Left renal cortex interstitium (tissue), 4 donors: ENCODE measurements around the gene NDOR1. TPM values are rescaled to one million over a fixed set of nuclear protein-coding genes. Genes with fewer than 3 reads are reported as not detected.

Experiments
- DNase-seq, 4 donors: peaks; one replicate each; pipeline ENCODE4 v3.0.0-alpha.2; 2013; ENCODE audit warnings: low read depth in 4 of 4, low spot score in 2 of 4, missing footprints in 1 of 4
- polyA plus RNA-seq, 4 donors: library from polyadenylated mRNA; unstranded; fragments of 120-200 nt; gene quantifications; one replicate each; pipeline ENCODE4 v1.2.1, GENCODE V29; 2013; ENCODE audit not compliant: insufficient read length in 4 of 4

Gene NDOR1
- polyA plus RNA-seq, 4 donors = 7.0 to 20.2 (median 14.5) TPM

DNA sequence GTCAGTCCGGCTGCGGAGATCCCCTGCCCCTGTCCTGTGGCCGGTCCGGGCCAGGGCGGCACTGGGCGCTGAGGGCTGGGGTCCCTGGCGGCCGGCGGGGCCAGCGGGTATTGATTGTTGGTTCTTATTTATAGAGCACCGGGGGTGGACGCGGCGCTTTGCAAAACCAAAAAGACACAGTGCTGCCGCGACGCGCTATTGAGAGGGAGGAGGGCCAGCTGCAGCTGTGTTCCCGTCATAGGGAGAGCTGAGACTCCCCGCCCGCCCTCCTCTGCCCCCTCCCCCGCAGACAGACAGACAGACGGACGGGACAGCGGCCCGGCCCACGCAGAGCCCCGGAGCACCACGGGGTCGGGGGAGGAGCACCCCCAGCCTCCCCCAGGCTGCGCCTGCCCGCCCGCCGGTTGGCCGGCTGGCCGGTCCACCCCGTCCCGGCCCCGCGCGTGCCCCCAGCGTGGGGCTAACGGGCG is 38.2 kb upstream of the NDOR1 start:
- no peak for DNase-seq

DNA sequence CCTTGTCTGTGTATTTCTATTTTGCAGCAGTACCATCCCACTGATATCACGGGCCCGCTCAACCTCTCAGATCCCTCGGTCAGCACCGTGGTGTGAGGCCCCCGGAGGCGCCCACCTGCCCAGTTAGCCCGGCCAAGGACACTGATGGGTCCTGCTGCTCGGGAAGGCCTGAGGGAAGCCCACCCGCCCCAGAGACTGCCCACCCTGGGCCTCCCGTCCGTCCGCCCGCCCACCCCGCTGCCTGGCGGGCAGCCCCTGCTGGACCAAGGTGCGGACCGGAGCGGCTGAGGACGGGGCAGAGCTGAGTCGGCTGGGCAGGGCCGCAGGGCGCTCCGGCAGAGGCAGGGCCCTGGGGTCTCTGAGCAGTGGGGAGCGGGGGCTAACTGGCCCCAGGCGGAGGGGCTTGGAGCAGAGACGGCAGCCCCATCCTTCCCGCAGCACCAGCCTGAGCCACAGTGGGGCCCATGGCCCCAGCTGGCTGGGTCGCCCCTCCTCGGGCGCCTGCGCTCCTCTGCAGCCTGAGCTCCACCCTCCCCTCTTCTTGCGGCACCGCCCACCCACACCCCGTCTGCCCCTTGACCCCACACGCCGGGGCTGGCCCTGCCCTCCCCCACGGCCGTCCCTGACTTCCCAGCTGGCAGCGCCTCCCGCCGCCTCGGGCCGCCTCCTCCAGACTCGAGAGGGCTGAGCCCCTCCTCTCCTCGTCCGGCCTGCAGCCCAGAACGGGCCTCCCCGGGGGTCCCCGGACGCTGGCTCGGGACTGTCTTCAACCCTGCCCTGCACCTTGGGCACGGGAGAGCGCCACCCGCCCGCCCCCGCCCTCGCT is 37.5 kb upstream of the NDOR1 start:
- no peak for DNase-seq

DNA sequence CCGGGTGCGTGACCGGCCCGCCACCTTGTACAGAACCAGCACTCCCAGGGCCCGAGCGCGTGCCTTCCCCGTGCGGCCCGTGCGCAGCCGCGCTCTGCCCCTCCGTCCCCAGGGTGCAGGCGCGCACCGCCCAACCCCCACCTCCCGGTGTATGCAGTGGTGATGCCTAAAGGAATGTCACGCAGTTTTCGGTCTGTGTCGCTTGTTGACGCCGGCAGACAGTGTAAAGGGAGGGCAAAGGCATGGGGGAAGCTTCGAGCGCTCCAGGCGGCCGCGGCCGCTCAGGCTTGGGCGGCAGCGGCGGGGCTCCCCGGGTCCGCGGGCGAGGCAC is 37.0 kb upstream of the NDOR1 start:
- no peak for DNase-seq

DNA sequence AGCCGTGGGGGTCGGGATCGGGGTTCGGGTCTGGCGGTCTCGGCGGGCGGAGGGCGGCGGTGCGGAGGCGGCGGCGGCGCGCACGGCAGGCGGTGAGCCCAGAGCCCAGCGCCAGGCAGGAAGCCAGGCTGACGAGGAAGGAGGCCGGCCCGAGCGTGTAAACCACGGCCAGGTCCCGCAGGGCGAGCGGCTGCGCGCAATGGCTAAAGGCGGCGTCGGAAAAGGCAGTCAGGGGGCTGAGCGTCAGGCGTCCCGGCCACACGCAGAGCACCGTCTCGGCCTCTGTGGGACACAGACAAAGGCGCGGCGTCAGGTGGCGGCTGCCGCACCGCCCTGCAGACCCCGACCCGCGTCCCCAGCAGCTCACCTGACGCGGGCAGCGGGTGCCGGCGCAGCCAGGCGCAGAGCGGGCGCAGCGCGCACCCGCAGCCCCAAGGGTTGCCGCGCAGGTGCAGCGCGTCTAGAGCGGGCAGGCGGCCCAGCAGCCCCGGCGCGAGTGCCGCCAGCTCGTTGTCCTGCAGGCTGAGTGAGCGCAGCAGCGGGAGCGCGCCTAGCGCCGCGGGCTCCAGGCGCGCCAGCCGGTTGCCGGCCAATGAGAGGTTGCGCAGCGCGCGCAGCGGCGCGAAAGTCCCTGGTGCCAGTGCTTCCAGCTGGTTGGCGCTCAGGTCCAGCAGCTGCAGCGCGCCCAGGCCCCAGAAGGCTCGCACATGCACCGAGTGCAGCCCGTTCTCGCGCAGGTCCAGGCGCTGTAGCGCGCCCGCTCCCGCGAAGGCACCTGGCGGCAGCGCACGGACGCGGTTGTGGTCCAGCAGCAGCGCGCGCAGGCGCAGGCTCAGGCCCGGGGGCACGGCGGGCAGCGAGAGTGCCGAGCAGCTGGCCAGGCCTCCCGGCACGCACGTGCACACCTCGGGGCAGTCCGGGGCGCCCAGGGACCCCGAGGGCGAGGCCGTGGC is 36.3 kb upstream of the NDOR1 start:
- peak in 1 of 4 donors; percentile 24 for DNase-seq

DNA sequence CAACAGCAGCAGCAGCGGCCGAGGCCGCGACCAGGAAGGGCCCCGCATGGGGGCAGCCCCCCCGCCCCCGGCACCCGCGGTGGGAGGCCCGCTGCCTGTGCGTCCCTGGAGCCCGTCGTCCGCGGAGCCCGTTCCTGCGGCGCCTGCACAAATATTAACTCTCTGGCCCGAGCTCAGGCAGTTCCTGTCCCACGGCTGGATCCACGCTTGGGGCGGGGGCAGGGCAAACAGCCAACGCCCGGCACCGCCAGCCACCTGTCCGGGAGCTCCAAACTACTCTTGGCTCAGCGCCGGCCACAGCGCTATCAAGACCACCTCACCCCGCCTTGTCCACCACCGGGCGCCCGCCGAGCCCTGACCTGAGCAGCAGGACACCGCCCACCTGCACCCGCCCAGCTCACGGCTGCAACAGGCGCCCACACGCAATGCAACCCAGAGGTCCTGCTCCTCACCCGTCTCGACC is 35.6 kb upstream of the NDOR1 start, which contains the start of gene LRRC26:
LRRC26 (minus strand) TSS at position 156 of the 463 bp plus-strand sequence; CDS start at position 48, 108 bp downstream.
- no peak for DNase-seq

DNA sequence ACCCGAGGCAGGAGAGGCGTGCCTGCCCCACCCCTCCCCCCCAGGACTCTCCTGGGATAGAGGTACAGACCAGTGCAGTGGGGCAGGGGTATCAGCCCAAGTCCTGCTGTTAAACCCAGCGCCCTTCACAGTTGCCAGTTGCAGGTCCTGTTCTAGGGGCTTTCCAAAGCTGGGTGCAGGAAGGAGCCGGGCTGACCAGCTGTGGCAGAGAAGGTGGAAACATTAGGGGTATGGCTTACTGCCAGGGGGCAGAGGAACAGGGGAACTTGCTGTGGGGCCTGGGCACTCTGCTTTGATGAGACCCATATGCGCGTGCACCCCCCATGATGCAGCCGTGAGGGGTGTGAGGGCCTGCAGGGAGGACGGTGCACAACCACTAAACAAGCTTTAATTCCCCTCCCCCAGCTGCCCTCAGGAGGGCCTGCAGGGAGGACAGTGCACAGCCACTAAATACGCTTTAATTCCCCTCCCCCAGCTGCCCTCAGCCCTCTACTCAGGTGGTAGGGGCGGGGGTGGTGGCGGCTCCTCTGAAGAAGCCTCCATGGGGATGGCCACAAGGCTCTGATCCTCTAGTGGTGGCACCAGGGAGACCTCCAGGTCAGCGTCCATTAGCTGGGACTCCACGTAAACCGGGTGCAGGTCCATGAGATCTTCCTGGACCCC is 34.9 kb upstream of the NDOR1 start:
- DNase-seq = no peak

DNA sequence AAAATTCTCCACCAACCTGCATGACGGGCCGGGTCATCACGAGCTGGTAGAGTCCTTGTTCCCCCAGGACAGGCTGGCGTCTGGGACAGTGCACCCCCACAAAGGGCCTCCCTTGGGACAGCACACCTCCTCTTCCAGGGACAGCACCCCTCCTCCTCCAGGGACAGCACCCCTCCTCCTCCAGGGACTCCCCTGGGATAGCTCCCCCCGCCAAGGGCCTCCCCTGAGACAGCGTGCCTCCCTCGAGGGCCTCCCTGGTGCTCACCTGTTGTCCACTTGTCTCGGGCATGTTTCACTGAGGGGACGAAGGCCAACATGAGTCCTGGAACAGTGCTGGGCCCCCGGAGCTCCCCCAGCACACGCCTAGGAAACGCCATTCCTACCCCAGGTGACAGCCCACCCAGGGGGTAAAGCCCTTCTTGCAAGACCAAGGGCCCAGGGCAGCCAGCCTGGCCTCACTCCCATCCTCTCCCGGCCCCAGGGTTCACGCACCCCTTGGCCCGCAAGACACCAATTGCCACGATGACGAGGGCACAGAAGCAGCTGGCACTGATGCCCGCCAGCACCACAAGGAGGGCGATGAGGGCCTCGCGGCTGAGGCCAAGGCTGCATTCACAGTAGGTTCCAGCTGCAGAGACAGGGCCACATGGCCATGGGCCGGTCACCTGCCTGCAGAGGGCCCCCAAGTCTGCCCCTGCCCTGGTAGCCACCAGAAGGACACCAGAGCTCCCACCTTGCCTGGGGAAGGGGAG is 34.2 kb upstream of the NDOR1 start:
- DNase-seq = no peak

DNA sequence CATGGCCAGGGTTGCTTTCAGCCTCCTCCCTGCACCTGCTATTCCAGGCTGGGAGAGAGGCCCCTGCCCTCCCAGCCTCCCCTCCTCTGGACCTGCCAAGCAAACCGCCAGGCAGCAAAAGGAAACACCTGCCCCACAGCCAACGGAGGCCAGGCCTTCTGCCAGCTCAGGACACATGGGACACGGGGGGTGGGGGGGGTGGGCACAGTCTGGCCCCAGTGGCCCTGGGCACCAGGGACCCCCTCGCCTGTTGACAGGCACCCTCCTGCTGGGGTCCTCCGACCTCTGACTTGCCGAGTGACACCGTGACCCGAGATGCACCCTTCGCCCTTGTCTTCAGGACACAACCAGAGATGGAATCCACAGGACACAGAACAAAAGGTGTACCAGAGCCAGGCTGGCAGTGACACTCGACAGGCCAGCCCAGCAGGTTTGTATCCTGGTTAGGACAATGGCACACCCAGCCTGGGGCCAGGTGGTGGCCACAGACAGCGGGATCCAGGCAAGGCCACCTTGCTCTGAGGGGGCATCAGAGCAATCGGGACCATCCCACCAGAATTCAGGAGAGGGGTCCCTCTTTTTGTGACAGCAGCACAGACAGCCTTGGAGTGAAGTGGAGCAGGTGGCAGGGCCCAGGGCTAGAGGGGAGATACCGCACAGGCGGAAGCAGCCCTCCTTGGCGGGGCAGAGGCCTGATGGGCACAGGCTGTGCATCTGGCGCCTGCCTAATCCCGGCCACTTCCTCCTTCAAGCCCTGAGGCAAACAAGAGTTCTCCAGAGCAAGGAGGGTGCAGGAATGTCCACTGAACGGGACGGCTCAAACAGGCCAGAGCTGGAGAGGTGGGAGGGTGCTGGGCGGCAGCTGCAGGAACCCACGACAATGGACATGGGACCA is 32.4 kb upstream of the NDOR1 start:
- DNase-seq = no peak

DNA sequence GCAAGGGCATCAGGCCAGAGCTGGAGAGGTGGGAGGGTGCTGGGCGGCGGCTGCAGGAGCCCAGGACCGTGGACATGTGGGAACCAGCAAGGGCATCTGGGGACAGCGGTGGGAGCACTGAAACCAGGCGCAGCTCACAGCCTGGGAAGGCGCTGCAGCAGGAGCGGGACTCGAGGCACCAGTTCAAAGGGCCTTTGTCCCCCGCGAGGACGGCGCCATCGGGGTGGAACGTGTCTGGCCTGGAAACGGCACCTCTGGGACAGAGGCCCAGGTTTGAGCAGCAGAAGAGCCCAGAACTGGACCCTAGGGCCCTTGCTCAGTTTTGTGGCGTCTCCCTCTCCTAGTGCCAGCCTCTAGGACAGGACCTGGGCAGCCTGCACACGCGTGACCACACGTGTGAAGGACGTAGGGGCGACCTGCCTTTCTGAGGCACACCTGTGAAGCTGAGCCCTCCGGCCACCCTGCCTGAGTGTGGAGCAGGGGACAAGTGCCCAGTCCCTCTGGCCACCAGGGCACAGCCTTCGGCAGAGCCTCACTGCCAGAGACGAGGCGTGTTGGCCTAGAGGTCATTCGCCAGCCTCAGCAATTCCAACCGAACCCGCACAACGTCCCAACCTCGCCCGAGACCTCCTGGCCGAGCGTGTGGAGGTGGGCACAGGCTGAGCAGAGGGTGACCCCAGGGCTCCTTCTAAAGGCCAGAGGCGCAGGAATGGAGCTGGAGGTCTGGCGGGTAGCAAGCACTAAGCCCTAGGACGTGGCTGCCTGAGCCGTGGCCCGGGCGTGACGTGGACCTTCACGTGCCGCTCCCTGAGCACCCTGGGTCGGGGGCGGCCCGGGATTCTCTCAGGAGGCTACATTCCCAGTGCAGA is 31.5 kb upstream of the NDOR1 start:
- no peak for DNase-seq

DNA sequence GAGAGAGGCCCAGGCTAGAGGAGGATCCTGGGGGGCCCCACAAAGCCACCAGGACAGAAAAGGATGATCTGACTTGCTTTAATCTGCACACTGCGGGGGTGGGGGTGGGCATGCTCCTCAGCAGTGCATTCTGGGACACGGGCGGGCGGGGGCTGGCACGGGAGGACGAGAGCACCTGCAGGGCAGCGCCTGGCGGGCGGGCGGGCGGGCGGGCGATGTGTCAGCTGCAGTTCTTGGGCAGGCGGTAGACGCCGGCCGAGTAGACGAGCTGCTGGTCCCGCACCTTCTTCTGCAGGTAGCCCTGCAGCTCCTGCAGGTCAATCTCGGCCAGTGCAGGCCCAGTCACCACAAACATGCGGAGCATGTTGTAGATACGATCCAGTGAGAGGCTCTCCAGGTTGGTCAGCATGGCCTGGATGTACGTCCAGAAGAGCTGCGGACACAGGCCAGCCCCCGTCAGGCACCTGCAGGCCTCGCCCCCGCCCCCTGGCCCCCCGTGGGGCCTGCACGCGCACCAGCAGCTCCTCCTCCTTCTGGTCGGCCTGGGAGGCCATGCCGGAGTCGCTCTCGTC is 30.7 kb upstream of the NDOR1 start:
- no peak for DNase-seq

DNA sequence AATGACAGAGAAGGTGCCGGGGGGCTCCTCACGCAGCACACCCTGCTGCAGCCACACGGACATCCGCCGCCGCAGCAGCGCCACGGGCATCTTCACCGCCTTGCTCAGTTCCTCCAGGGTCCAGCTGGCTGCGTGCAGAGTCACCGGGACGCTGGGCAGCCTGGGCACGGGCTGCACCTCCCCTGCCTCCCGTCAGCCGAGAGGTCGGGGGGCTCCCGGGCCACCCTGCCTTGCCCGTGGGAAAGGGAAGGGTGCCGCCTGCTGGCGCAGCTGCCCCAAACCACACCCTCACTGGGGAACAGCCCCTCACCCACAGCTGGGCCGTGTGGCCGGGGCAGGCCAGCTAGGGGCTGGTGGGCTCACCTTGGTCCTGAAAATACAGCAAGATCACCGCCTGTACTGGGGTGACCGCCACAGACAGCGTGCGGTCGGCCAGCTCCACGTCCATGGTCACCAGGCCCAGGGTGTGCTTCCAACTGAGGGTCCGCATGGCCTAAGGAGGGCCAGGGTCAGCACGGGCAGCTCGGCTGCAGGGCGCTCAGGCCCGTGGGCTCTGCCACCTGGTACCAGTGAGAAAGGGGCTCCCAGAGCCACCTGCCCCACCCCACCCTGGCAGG is 30.0 kb upstream of the NDOR1 start:
- DNase-seq = no peak

DNA sequence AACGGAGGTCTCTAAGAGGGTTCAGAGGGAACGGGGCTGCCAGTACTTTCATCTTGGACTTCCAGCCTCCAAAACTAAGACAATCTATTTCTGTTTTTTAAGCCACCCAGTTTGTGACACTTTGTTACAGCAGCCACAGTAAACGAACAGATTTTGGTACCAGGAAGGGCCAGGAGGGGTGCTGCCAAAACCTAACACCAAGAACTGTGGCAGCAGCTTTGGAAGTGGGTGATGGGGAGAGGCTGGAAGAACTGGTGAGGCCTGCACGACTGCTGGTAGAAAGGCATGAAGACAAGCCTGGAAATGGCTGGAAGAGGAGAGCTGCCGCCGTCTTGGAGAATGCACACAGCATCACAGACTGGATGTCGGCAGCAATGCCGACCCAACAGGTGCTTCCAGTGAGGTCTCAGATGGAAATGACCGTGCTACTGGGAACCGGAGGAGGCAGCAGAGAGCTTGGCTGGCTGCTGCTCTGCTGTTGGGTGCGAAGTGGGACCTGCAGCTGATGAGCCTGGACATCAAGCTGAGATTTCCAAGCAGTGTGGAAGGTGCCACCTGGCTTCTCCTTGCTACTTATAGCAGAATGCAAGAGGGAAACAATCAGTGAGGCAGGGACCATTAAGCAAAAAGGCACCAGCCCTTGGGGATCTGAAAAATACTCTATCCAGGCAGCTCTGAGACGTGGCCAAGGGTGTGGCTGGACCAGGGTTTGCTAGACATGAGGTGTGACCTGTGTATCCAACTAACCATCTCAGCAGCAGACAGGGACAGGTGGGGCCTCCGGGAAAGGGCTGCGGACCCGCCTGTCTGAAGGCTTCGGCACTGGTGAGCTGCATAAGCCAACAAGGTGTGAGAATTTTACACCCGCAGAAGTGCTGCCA is 29.0 kb upstream of the NDOR1 start:
- DNase-seq = no peak

DNA sequence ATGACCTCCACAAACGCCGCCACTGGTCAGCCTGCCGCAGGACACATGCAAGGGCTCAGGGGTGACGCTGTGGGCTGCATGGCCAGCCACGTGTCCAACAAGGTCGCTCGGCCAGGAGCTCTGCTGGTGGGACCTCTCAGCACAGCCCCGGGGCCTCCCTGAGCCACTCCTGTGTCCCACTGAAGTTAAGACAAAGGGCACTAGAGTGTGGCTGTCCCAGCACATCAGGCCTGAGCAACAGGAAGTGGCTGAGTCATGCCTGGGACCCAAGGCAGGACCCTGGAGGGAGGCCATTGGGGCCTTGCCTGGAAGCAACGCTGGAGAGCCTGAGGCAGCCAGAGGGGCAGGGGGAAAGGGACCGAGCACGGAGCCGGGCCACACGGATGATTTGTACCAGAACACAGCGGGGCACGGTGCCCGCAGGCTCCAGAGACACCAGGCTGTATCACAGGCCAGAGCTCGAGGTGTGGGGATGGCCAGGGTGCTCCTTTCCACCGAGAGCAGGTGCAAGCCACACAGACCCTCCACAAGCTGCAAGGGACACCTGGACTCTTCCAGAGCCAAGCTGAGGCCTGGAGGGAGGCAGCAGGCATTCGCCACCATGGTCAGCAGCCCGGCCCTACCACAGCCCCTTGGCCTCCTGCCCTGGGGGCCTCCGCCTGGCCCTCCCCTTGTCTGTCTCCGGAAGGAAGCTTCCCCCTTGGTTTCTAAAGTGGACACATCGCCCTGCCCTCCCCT is 27.1 kb upstream of the NDOR1 start:
- no peak for DNase-seq

DNA sequence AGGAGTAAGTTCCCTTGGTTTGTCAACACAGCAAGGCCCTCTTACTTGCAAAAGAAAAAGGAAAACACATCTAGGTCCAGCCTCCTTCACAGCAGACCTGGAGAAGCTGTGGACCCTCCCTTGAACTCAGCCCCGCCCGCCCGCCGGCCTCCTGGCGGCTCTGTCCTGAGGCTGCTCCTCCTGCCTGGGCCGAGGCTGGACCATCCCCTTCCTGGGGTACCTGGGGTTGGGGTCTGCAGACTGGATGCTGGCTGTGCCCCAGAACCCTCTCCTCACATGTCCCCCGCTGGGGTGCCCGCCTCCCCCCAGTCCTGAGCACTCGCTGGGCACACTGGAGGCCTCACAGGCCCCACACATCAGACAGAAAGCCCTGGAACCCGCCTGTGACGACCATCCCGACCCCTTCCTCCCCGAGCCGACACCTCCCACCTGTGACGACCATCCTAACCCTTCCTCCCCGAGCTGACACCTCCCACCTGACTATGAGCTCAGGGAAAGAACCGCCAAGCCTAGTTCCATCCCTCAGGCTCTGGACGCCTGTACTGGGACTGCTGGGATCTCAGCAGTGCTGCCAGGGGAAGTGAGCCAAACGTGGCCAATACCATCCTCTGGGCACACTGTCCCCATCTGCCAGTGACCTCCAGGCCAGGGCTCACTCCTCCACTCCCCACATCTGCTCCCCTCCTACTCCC is 26.4 kb upstream of the NDOR1 start:
- DNase-seq = no peak

DNA sequence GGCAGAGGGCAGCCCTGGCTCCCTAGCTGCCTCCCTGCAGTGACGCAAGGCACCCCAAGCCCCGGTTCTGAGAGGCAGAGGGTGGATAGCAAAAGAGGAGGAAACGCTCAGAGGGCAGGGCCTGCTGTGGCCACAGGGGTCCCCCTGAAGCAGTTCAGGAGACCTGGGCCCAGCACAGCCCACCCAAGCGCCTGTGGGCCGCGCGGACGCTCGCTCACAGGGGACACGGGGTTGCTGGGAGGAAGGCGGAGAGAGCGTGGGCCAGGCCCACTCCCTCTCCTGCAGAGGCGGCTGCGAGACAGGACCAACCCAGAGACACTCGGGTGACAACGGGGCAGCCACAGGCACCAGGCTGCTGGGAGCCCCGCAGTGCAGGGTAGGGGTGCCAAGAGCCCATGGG is 25.7 kb upstream of the NDOR1 start:
- no peak for DNase-seq
